ENCODE measurements around the gene SLC15A5. TPM values are rescaled to one million over a fixed set of nuclear protein-coding genes. Genes with fewer than 3 reads are reported as not detected.

The SLC15A5 gene
- polyA plus RNA-seq, 1 of the 3 experiments (the other 2 are of a cell fraction) = not detected

DNA sequence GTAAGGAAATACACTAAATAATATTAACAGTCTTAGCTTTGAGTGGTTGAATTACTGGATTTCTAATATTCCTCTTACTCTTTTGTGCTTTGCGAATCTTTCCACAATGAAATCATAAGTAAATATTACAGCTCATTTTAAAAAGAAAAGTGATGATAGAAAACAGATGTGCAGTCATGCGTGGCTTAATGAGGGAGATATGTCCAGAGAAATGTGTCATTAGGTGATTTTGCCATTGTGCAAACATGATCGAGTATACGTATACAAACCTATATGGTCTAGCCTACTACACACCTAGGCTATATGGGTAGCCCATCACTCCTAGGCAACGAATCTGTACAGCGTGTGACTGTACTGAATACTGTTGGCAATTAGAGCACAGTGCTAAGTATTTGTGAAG lies 59.3 kb downstream of the SLC15A5 start:
- no peak overlapping the region for H3K27ac ChIP-seq (ENCODE audit: low read depth in 2 of 2, low read length in 1 of 2)
- H3K9me3 ChIP-seq = no peaks in the 10 kb centered on the region
- H3K4me3 ChIP-seq (ENCODE audit: low read depth in 2 of 2, low read length in 1 of 2) = no peak overlapping the region
- no peaks in the 10 kb centered on the region for H3K36me3 ChIP-seq (replicated peaks in 1 of 2; ENCODE audit: control insufficient read depth in 1 of 2, insufficient read depth in 2 of 2, low read length in 1 of 2)
- H2AFZ ChIP-seq (ENCODE audit: low read depth) = no peak overlapping the region
- no peaks in the 10 kb centered on the region for H3K9me2 ChIP-seq
- TF ChIP-seq RAD21 (IDR thresholded peaks at IDR 0.05; ENCODE audit: low read length) (no peak), GATA2 (CRISPR knock-in tag; IDR thresholded peaks at IDR 0.05) (no peak), FOXJ3 (CRISPR knock-in tag; IDR thresholded peaks at IDR 0.05) (no peak), TEAD4 (IDR thresholded peaks at IDR 0.05; ENCODE audit: borderline replicate concordance, insufficient read depth) (no peak), RCOR1 (IDR thresholded peaks at IDR 0.05; ENCODE audit: low read length) (no peak), GABPA (IDR thresholded peaks at IDR 0.05; ENCODE audit: low read depth) (no peak), NRF1 (IDR thresholded peaks at IDR 0.05; ENCODE audit: low read depth, low read length) (no peak), NFIC (IDR thresholded peaks at IDR 0.05; ENCODE audit: borderline replicate concordance) (no peak), FOXM1 (IDR thresholded peaks at IDR 0.05; ENCODE audit: low read depth) (no peak), EZH2phosphoT487 (IDR thresholded peaks at IDR 0.05; ENCODE audit: borderline replicate concordance, low read depth) (no peak), TCF12 (IDR thresholded peaks at IDR 0.05) (no peak), RFX5 (IDR thresholded peaks at IDR 0.05; ENCODE audit: low read length) (no peak), SIN3A (IDR thresholded peaks at IDR 0.05; ENCODE audit: borderline replicate concordance, low read depth, low read length) (no peak), RXRA (IDR thresholded peaks at IDR 0.05; ENCODE audit: borderline replicate concordance, low read depth) (no peak)
- TF ChIP-seq, protein P1, sequence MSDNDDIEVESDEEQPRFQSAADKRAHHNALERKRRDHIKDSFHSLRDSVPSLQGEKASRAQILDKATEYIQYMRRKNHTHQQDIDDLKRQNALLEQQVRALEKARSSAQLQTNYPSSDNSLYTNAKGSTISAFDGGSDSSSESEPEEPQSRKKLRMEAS (IDR thresholded peaks at IDR 0.05; ENCODE audit: low read depth) = no peak
- TF ChIP-seq, protein P2, sequence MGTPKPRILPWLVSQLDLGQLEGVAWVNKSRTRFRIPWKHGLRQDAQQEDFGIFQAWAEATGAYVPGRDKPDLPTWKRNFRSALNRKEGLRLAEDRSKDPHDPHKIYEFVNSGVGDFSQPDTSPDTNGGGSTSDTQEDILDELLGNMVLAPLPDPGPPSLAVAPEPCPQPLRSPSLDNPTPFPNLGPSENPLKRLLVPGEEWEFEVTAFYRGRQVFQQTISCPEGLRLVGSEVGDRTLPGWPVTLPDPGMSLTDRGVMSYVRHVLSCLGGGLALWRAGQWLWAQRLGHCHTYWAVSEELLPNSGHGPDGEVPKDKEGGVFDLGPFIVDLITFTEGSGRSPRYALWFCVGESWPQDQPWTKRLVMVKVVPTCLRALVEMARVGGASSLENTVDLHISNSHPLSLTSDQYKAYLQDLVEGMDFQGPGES (IDR thresholded peaks at IDR 0.05; ENCODE audit: low read depth, low read length) = no peak
- WGBS (ENCODE audit: low lambda C conversion rate) = 19% methylated on average over 6 of the region's 6 CpGs
- ChIA-PET CTCF (no interaction called here), POLR2A (no interaction called here)
- H3F3A ChIP-seq (replicated peaks; ENCODE audit: insufficient read depth) = no peaks in the 10 kb centered on the region
- no peaks in the 10 kb centered on the region for H3K79me2 ChIP-seq (ENCODE audit: insufficient read depth)
- no peak overlapping the region for H3K4me2 ChIP-seq
- H3K27me3 ChIP-seq (ENCODE audit: insufficient read depth) = no peaks in the 10 kb centered on the region
- H4K20me1 ChIP-seq (ENCODE audit: insufficient read depth) = no peaks in the 10 kb centered on the region
- no peak overlapping the region for H3K9ac ChIP-seq
- H3K4me1 ChIP-seq (ENCODE audit: control insufficient read depth in 1 of 2, insufficient read depth in 2 of 2, low read depth in 1 of 2, low read length in 1 of 2) = no peaks in the 10 kb centered on the region
- no peak for DNase-seq

- Histone ChIP-seq H3K4me3 (ENCODE audit: low read depth in 2 of 2, low read length in 1 of 2) (no peak overlapping the region), H3K9ac (no peak overlapping the region), H3F3A (replicated peaks; ENCODE audit: insufficient read depth) (no peaks in the 10 kb centered on the region), H3K9me2 (no peaks in the 10 kb centered on the region), H3K9me3 (no peaks in the 10 kb centered on the region), H3K4me2 (no peak overlapping the region), H2AFZ (ENCODE audit: low read depth) (no peak overlapping the region), H3K4me1 (ENCODE audit: control insufficient read depth in 1 of 2, insufficient read depth in 2 of 2, low read depth in 1 of 2, low read length in 1 of 2) (no peaks in the 10 kb centered on the region), H3K36me3 (replicated peaks in 1 of 2; ENCODE audit: control insufficient read depth in 1 of 2, insufficient read depth in 2 of 2, low read length in 1 of 2) (no peaks in the 10 kb centered on the region), H3K79me2 (ENCODE audit: insufficient read depth) (no peaks in the 10 kb centered on the region), H3K27ac (ENCODE audit: low read depth in 2 of 2, low read length in 1 of 2) (no peak overlapping the region), H4K20me1 (ENCODE audit: insufficient read depth) (no peaks in the 10 kb centered on the region), H3K27me3 (ENCODE audit: insufficient read depth) (no peaks in the 10 kb centered on the region)
- no peak for DNase-seq
- POLR2A ChIA-PET = no interaction called here
- 2% methylated on average over 2 of the region's 2 CpGs for WGBS (ENCODE audit: low lambda C conversion rate)
- CTCF ChIA-PET = no interaction called here
- TF ChIP-seq GATA2 (CRISPR knock-in tag; IDR thresholded peaks at IDR 0.05) = no peak
- TF ChIP-seq MEF2A (IDR thresholded peaks at IDR 0.05; ENCODE audit: borderline replicate concordance, low read depth) = no peak
- TF ChIP-seq, protein P1 (IDR thresholded peaks at IDR 0.05; ENCODE audit: low read depth) = no peak
- TF ChIP-seq USF1 (IDR thresholded peaks at IDR 0.05; ENCODE audit: borderline replicate concordance, low read depth) = no peak
- TF ChIP-seq RFX5 (IDR thresholded peaks at IDR 0.05; ENCODE audit: low read length) = no peak
- TF ChIP-seq ELF1 (IDR thresholded peaks at IDR 0.05) = no peak
- TF ChIP-seq, protein P3, sequence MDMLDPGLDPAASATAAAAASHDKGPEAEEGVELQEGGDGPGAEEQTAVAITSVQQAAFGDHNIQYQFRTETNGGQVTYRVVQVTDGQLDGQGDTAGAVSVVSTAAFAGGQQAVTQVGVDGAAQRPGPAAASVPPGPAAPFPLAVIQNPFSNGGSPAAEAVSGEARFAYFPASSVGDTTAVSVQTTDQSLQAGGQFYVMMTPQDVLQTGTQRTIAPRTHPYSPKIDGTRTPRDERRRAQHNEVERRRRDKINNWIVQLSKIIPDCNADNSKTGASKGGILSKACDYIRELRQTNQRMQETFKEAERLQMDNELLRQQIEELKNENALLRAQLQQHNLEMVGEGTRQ (IDR thresholded peaks at IDR 0.05; ENCODE audit: borderline replicate concordance, low read depth, low read length) = no peak
- no peak for TF ChIP-seq TEAD4 (IDR thresholded peaks at IDR 0.05; ENCODE audit: borderline replicate concordance, insufficient read depth)
- no peak for TF ChIP-seq TCF12 (IDR thresholded peaks at IDR 0.05)
- TF ChIP-seq GABPA (IDR thresholded peaks at IDR 0.05; ENCODE audit: low read depth) = no peak
- TF ChIP-seq RAD21 (IDR thresholded peaks at IDR 0.05; ENCODE audit: low read length) = no peak
- TF ChIP-seq REST (IDR thresholded peaks at IDR 0.05; ENCODE audit: low read depth, low read length) = no peak
Observed at GRCh38 chr12:16211731-16212130, 65.8 kb downstream of the SLC15A5 start.
